GM18907 (cell line): Measurements from ENCODE around the gene KANSL3.

Source experiments
- ATAC-seq: cut with Tn5 transposase; IDR thresholded peaks from one replicate; pipeline ENCODE4 v1.9.1; 2021; ENCODE audit warnings: mild to moderate bottlenecking, moderate library complexity; ENCODE audit not compliant: unreplicated experiment

KANSL3 gene

GRCh38 chr2:96546797-96547196, 91.3 kb downstream of the KANSL3 start:
- no peak for ATAC-seq

GRCh38 chr2:96546321-96546720, 91.8 kb downstream of the KANSL3 start:
- ATAC-seq, result no peak
